Measurements from ENCODE around the gene GNGT2. TPM values are rescaled to one million over a fixed set of nuclear protein-coding genes. Genes with fewer than 3 reads are reported as not detected.
"Not testable (repeated sequence)": the region's sequence is repeated elsewhere in the genome, so short reads cannot be mapped to it uniquely, and the experiment has no call there.

Gene GNGT2
- total RNA-seq, 3 donors from 2014 or later: 0.48 to 0.66 TPM; not detected in 1

- H3K9me3 ChIP-seq: peaks cover 0 to 10% of the 10 kb centered on the region in 2 donors
- H3K4me3 ChIP-seq: no peak overlapping the region
- H3K27me3 ChIP-seq: peaks cover 0 to 3% of the 10 kb centered on the region in 2 donors
- no peak for TF ChIP-seq POLR2AphosphoS5 (IDR thresholded peaks at IDR 0.05)
- no peak for TF ChIP-seq POLR2A (IDR thresholded peaks at IDR 0.05)
- TF ChIP-seq, protein P1, sequence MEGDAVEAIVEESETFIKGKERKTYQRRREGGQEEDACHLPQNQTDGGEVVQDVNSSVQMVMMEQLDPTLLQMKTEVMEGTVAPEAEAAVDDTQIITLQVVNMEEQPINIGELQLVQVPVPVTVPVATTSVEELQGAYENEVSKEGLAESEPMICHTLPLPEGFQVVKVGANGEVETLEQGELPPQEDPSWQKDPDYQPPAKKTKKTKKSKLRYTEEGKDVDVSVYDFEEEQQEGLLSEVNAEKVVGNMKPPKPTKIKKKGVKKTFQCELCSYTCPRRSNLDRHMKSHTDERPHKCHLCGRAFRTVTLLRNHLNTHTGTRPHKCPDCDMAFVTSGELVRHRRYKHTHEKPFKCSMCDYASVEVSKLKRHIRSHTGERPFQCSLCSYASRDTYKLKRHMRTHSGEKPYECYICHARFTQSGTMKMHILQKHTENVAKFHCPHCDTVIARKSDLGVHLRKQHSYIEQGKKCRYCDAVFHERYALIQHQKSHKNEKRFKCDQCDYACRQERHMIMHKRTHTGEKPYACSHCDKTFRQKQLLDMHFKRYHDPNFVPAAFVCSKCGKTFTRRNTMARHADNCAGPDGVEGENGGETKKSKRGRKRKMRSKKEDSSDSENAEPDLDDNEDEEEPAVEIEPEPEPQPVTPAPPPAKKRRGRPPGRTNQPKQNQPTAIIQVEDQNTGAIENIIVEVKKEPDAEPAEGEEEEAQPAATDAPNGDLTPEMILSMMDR (IDR thresholded peaks at IDR 0.05): no peak
- no peak overlapping the region for H3K27ac ChIP-seq
- H3K36me3 ChIP-seq: no peaks in the 10 kb centered on the region
- H3K4me1 ChIP-seq: no peaks in the 10 kb centered on the region
- intact Hi-C loops (cut with DNase I; ENCODE audit: low total_unique reads): no loop called here
- no peak for DNase-seq (ENCODE audit: low spot score in 2 of 2)
Observed at GRCh38 chr17:49183801-49184200, 26.6 kb downstream of the GNGT2 start.

- intact Hi-C loops (cut with DNase I; ENCODE audit: low total_unique reads): no loop called here
Observed at GRCh38 chr17:49183341-49183740, 27.0 kb downstream of the GNGT2 start.

GRCh38 chr17:49180998-49181635, 29.3 kb downstream of the GNGT2 start:
- Histone ChIP-seq H3K36me3 (no peaks in the 10 kb centered on the region), H3K4me3 (no peak overlapping the region), H3K27me3 (peaks cover 0 to 3% of the 10 kb centered on the region in 2 donors), H3K4me1 (no peaks in the 10 kb centered on the region), H3K9me3 (peaks cover 8 to 20% of the 10 kb centered on the region in 2 donors), H3K27ac (no peak overlapping the region)
- TF ChIP-seq POLR2A (IDR thresholded peaks at IDR 0.05): no peak
- TF ChIP-seq POLR2AphosphoS5 (IDR thresholded peaks at IDR 0.05): no peak
- TF ChIP-seq, protein P1 (IDR thresholded peaks at IDR 0.05): no peak
- no peak for DNase-seq (ENCODE audit: low spot score in 2 of 2)
- intact Hi-C loops (cut with DNase I; ENCODE audit: low total_unique reads): no loop called here

More at GRCh38 chr17:49183341-49183740, 27.0 kb downstream of the GNGT2 start:
- Histone ChIP-seq H3K27ac (no peak overlapping the region), H3K4me3 (no peak overlapping the region), H3K36me3 (no peaks in the 10 kb centered on the region), H3K27me3 (peaks cover 0 to 3% of the 10 kb centered on the region in 2 donors), H3K9me3 (peaks cover 0 to 10% of the 10 kb centered on the region in 2 donors), H3K4me1 (no peaks in the 10 kb centered on the region)
- TF ChIP-seq POLR2A (IDR thresholded peaks at IDR 0.05) (no peak), POLR2AphosphoS5 (IDR thresholded peaks at IDR 0.05) (no peak)
- TF ChIP-seq, protein P1 (IDR thresholded peaks at IDR 0.05): no peak
- DNase-seq (ENCODE audit: low spot score in 2 of 2): no peak

- peak in 1 of 2 donors; percentile 61 for DNase-seq (ENCODE audit: low spot score in 2 of 2)
- peaks cover 16 to 25% of the 10 kb centered on the region in 2 donors for H3K9me3 ChIP-seq
- intact Hi-C loops (cut with DNase I; ENCODE audit: low total_unique reads): no loop called here
- no peak overlapping the region for H3K4me3 ChIP-seq
- H3K27ac ChIP-seq: no peak overlapping the region
- peaks cover 0 to 3% of the 10 kb centered on the region in 2 donors for H3K27me3 ChIP-seq
- TF ChIP-seq, protein P1 (IDR thresholded peaks at IDR 0.05): peak; percentile 49 to 69 (median 64)
- TF ChIP-seq POLR2AphosphoS5 (IDR thresholded peaks at IDR 0.05) (no peak), POLR2A (IDR thresholded peaks at IDR 0.05) (no peak)
- no peaks in the 10 kb centered on the region for H3K4me1 ChIP-seq
- H3K36me3 ChIP-seq: no peaks in the 10 kb centered on the region
Observed at GRCh38 chr17:49180303-49180702, 30.1 kb downstream of the GNGT2 start.

- DNase-seq (ENCODE audit: low spot score in 2 of 2); H3K4me1 ChIP-seq; H3K4me3 ChIP-seq; intact Hi-C loops (cut with DNase I; ENCODE audit: low total_unique reads); H3K27ac ChIP-seq; H3K36me3 ChIP-seq; H3K27me3 ChIP-seq: not testable (repeated sequence)
- H3K9me3 ChIP-seq: peaks cover 20 to 24% of the 10 kb centered on the region in 2 donors
Observed at GRCh38 chr17:49175978-49176377, 34.4 kb downstream of the GNGT2 start.

- intact Hi-C loops (cut with DNase I; ENCODE audit: low total_unique reads); H3K4me3 ChIP-seq; H3K36me3 ChIP-seq; DNase-seq (ENCODE audit: low spot score in 2 of 2); H3K4me1 ChIP-seq; H3K27ac ChIP-seq: not testable (repeated sequence)
- H3K27me3 ChIP-seq: peaks cover 0 to 26% of the 10 kb centered on the region in 2 donors
- peaks cover 6 to 12% of the 10 kb centered on the region in 2 donors for H3K9me3 ChIP-seq
Observed at GRCh38 chr17:49170711-49171110, 39.7 kb downstream of the GNGT2 start.
